ENCODE results near the gene PHACTR2.
"Not testable (repeated sequence)": the region's sequence is repeated elsewhere in the genome, so short reads cannot be mapped to it uniquely, and the experiment has no call there.

Gene PHACTR2

DNA sequence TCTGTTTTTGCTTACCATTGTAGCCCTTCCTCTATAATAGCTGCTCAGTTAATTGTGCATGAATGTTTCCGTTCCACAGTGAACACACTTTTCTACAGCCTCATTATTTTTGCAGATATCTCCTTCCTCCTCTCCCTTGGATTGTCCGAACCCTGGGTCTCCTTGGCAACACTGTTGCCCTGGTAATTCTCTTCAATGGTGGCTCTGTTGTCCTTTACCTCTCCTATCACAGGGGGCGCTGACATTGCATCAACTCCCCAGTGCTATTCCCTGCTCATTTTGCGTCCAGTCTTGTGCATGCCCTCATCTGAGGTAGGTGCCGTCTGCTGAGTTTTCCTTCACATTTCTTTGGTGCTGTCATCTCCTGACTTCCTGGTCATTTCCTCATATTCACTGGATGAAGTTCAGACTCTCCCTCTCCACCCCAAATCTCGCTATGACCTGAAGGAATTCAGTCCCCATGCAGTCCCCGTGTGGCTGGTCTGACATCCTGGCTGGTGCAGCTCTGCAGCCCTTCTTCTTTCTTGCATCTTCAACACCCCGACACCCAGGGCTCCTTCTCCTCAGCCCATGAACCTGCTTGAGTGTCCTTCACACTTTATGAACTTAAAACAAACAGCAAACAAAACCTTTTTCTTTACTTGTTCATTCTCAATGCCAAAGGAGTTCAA, 21.1 kb downstream of the PHACTR2 start:
- DNase-seq (ENCODE audit: low read depth), result no peak

DNA sequence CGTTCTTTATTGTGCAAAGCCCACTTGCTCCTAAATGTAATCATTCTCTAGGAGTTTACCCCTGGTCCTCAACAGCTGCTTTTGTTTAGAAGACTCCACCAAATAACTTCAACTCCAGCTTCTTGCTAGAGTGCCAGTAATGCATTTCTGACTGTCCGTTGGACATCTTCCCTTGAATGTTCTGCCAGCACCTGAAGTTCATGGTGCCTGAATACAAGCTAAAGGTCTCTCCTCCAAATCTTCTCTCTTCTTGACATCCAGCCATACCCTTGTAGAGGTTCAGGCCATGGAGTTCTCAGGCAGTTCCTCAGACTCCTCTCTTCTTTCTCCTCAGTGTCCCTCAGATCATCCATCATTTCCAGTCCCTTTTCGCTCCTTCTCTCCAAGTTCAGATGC, 21.7 kb downstream of the PHACTR2 start:
- no peak for DNase-seq (ENCODE audit: low read depth)

DNA sequence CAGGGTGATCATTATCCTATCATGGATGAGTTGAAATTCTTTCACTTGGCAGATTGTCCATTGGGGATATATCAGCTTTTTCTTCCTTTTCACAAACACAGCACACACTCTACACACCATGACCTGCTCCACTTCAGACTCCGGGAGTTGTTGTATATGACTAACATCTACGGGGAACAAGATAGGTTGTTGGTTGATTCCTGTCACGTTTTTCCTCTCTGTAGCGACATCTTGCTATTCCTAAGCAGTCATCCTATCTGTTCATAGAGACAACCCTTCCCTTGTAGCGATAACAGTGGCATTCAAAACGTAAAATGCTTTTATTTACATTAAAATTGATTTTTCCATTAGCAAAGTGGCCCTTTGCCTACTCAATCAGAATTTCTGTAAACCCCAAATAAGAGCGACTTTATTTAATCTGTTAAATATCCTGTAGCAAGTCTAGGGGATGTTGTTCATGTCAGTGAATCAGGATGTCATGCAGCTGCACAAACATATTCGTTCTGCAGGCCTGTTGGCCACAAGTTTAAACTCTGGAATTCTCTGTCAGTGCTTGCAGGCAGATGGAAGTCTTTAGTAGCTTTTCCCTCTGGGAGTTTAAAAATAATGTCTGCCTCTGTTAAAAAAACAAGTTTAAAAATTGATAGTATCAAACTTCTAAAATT, 23.1 kb downstream of the PHACTR2 start:
- DNase-seq (ENCODE audit: low read depth), result peak; percentile 40

DNA sequence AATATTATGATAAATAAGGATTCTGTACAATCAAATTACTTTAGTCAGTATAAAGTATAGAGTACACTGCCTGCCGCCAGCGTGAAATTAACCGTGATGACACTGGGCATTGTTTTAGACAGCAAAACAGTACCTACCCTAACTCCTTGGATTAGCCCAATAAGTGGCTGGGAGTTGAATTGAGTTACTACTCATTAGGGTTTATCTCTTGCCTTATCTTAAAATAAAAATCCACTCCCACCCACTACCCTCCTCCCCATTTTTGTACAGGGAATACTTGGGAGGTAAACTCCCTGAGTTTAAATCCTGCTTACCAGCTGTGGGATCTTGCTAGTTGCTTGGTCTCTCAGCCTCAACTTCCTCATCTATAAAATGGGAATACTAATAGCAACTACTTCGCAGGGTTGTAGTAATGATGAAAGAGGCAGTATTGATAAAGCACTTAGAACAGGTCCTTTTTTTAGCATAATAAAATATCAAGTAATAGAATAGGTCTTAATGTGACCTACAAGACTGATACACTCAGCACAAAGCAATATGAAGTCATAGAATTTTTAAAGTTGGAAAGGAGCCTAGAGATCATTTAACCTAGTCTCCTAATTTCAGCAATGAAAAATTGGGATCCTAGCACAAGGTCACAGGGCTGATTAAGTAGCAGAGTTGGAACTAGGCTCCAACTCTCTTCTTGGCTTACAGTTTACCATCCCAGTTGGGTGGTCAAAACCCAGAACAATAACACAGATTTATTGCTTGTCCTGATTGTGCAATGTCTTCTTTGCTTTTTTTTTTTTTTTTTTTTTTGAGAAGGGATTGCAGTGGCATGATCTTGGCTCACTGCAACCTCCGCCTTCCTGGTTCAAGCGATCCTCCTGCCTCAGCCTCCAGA, 23.8 kb downstream of the PHACTR2 start:
- no peak for DNase-seq (ENCODE audit: low read depth)

DNA sequence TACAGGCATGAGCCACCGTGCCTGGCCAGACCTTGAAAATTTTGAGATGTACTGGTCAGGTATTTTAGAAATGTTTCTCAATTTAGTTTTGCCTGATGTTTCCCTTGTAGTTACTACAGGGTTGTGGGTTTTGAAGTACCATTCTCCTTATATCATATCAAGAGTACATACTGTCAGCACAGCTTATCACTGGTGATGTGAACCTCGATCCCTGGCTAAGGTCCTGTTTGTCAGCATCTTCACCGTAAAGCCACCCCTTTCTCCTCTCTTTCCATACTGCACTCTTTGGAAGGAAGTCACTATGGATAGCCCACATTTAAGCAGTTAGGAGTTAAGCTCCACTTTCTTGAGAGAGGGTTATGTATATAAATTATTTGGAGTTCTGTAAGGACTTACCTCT, 27.8 kb downstream of the PHACTR2 start:
- DNase-seq (ENCODE audit: low read depth), result no peak

DNA sequence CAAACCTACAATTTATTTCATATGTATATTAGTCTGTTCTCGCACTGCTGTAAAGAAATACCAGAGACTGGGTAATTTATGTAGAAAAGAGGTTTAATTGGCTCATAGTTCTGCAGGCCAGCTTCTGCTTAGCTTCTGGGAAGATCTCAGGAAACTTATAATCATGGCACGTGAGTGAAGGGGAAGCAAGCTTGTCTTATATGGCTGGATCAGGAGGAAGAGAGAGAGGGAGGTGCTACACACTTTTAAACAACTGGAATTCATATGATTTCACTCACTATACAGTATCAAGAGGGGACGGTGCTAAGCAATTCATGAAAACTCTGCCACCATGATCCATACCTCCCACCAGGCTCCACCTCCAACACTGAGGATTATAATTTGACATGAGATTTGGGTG, 29.9 kb downstream of the PHACTR2 start:
- DNase-seq (ENCODE audit: low read depth), result no peak

DNA sequence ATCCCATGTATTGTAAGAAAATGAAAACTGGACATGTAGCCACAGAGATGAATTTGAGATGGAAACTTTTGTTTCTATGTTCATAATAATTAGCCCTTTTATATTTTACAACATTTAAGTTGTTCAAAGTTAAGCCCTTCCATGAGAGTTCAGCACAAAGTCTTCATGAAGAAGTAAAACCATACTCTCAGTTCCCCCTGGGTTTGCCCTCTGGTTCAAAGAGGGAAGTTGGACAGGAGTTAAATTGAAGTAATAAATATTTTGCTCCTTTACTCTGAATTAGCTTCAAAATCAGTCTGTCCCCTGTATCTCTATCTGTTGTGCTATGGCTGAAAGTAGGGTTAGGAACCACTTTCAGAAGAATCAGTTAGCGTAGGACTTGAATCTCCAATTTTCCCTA, 31.1 kb downstream of the PHACTR2 start:
- no peak for DNase-seq (ENCODE audit: low read depth)

DNA sequence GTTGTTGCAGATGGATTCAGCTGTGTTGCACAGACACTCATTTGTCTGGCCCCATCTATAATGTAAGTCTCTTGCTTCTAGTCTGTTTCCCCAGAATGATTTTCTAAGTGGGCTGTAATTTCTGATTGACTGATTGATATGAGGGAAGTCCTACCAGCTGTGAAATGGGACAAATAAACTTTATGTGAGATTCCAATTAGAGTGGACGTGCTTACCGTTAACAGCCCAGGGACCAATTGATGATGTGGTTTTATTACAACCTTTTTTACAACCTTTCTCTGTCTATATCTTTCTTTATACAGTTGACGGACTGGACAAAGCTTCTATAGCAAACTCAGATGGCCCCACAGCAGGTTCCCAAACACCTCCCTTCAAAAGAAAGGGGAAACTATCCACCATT, 33.9 kb downstream of the PHACTR2 start:
- no peak for DNase-seq (ENCODE audit: low read depth)

DNA sequence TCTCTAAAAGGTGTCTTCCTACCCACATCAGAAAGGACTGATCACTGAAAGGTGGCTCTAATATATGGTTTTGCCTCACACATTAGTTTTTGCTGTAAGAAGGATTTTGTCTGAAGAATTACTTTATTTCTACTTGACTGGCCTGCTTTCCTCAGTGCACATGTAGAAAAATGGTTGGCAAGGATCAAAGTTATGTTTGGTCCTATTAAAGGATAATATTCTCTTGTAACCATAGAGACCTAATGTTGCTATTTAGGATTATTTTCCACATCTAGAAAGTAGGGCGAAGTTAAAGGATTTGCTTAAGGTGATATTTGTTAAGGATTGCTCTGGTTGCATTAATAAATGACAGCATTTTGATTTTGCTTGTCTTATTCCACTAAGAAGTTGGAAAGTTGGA, 40.7 kb downstream of the PHACTR2 start:
- no peak for DNase-seq (ENCODE audit: low read depth)

DNA sequence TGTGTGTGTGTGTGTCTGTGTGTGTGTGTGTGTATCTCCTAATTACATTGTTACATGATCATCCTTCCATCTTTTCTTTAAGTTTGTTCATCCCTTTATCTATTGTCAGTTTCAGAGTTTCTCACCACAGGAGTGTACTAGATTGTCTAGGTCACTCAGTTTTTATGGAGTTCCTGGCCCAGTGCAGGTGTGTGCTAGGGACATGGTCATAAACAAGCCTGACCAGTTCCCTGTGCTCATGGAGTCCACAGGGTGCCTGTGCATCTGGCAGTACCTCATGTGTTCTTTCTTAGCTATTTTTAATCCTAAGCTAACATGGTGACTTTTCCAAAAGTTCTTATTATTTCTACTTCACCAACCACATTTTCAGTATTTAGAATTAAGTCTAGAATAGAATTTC, 43.9 kb downstream of the PHACTR2 start:
- no peak for DNase-seq (ENCODE audit: low read depth)

DNA sequence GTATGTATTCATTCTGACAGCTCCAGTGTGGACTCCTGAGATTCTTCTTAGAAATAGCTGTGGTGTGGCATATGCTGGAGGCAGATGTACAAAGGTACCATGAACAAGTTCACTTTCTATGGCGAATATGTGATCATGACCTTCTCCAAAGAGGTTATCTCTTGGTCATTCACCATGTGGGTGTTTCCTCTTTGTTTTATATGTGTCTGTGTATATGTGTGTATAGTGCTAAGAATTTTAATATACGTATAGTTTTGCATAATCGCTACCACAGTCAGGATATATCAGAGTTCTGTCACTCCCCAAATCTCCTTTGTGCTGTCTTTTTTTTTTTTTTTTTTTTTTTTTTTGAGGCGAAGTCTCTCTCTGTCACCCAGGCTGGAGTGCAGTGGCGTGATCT, 47.1 kb downstream of the PHACTR2 start:
- no peak for DNase-seq (ENCODE audit: low read depth)

DNA sequence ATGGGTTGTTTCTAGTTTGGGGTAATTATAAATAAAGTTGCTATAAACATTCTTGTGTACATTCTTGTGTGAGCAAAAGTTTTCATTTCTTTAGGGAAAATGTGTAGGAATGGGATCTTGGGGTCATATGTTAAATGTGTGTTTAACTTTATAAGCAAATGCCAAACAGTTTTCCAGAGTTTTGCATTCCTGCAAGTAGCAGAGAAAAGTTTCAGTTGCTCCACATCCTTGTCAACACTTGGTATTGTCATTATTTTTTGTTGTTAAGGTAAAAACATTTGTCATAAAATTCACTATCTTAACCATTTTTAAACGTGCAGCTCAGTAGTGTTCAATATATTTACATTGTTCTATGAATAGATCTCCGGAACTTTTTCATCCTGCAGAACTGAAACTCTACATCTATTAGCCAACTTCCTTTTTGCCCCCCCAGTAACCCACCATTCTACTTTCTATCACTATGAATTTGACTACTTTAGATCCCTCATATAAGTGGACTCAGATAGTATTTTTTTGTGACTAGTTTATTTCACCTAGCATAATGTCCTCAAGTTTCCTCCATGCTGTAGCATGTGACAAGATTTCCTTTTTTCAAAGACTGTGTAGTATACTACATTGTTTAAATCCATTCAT, 48.4 kb downstream of the PHACTR2 start:
- no peak for DNase-seq (ENCODE audit: low read depth)

DNA sequence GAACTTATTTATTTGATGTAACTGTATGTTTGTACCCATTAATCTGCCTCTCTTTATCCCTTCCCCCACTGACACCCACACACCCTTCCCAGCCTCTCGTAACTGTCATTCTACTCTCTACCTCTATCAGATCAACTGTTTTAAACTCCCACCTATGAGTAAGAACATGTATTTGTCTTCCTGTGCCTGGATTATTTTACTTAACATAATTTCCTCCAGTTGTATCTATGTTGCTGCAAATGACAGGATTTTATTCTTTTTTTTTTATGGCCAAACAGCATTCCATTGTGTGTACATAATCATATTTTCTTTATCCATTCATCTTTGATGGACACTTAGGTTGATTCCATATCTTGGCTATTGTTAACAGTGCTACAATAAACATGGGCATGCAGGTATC, 49.3 kb downstream of the PHACTR2 start:
- DNase-seq (ENCODE audit: low read depth), result no peak

DNA sequence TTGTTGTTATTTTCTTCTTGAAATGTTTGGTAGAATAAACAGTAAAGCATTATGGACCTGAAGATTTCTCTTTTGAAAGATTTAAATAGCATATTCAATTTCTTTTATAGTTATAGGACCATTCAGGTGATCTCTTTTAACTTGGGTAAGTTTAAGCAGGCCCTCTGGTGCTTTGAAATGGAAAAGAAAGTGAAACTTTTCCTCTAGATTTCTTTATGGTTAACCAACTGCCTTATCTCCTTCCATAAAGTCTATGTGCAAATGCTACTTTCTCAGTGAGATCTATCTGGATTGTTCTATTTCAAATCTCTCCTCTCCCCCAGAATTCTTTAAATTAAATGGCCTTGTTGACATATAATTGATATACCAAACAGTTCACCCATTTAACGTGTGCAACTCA, 54.0 kb downstream of the PHACTR2 start:
- no peak for DNase-seq (ENCODE audit: low read depth)

DNA sequence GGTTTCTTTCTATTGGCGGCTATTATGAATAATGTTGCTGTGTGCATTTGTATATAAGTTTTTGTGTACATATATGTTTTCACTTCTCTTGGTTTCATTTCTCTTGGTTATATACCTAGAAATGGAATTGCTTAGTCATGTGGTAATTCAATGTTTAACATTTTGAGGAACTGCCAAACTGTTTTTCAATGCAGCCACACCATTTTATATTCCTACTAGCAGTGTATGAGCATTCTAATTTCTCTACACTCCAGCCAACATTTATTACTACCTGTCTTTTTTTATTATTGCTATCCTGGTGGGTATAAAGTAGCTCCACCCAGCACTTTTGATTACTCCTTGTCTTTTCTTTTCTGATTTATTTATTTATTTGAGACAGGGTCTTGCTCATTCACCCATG, 54.8 kb downstream of the PHACTR2 start:
- no peak for DNase-seq (ENCODE audit: low read depth)

DNA sequence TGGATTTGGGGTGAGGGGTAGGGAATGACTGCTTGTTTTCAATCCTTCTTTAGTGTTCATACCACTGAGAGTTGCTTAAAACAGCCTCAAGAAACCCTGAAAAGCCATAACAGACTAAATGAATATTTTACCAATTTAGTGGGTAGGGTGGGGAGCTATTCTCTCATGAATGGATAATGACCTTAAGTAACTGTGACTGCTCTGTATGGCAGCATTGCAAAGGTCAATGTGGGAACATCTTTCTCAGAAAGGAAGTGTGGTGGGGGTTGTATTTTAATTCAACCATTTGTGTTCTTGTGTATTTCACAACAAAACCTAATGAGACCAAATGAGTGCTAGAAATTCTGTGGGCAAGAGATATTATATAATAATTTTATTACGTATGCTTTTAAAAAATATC, 55.7 kb downstream of the PHACTR2 start:
- DNase-seq (ENCODE audit: low read depth), result no peak

DNA sequence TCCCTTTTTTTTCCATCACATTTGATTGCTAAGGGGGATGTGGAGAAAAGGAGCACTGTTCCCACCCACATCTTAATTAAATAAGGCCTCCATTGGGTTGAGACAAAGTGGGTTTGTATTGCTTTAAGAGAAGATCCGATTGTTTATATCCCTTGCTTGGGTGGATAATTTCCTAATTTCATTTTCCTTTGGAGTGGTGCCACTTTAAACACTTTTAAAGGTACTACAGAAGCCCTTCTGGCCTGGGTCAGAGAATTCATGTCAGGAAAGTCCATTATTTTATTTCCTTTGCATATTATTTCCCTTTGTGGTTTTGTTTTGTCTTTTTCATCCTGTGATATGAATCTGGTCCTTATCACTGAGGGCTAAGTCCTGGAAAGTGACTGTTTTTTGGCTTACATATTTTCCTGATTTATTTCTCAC, 56.9 kb downstream of the PHACTR2 start:
- DNase-seq (ENCODE audit: low read depth), result no peak

DNA sequence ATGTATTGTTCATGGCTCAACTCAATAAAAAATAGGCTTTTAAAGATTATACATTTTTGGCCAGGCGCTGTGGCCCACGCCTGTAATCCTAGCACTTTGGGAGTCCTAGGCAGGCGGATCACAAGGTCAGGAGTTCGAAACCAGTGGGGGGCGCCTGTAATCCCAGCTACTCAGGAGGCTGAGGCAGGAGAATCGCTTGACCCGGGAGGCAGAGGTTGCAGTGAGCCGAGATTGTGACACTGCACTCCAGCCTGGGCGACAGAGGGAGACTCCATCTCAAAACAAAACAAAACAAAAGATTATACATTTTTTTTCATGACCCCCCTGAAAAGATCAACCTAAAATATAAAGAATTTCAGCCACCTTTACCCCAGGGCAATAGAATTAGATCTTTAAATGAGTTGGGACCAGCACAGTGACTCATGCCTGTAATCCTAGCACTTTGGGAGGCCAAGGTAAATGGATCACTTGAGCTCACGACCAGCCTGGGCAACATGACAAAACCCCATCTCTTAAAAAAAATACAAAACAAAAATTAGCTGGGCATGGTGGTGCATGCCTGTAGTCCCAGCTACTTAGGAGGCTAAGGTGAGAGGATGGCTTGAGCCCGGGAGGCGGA, 60.4 kb downstream of the PHACTR2 start:
- not testable (repeated sequence) for DNase-seq (ENCODE audit: low read depth)

DNA sequence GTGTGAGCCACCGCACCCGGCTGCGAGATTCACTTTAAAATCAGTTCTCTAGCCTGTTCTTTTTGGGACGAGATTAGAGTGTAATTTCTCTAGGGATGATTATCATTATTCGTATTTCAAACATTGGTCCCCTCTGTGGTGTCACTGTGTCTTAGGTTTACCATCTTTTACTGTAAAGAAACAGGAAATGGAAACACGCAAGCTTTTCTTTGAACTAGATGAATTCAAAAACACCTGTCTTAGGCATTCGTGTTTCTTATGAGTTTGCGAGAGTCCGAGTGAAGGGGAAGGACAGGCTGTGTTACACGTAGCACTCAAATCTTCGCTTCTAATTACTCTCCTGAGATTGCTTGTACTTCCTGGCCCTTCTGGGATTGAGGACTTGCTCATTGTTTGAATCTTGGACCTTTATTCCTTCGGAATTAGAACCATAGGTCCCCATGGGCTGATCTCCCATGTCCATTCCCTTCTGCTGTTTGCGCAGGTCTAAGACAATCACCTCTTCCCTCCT, 61.6 kb downstream of the PHACTR2 start:
- no peak for DNase-seq (ENCODE audit: low read depth)

DNA sequence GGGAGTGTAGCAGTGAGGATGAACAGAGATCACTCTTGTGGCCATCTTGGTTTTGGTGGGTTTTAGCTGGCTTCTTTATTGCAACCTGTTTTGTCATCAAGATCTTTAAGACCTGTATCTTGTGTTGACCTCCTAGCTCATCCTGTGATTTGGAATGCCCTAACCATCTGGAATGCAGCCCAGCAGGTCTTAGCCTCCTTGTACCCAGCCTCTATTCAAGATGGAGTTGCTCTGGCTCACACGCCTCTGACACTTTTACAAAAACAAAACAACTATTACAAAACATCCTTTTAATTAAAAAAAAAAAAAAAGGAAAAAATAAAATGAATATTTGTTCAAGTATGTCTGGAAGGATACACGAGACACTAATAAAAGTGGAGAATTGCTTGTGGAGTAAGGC, 62.4 kb downstream of the PHACTR2 start:
- no peak for DNase-seq (ENCODE audit: low read depth)

DNA sequence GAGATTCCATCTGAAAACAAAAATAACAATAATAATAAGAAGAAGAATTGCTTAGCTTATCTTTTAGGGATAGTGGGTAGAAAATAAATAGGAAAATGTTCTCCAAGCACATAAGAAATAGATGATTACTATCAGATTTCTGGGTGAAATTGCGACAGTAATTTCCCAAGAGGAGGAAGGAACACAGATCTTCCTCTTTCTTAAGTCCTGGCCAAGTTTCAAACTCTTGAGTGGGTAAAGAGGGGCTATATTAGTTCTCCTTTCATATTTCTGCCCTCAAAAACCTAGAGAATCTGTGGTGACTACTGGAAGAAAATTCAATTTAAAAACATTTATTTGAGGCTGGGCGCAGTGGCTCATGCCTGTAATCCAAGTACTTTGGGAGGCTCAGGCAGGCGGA, 63.7 kb downstream of the PHACTR2 start:
- no peak for DNase-seq (ENCODE audit: low read depth)
